Measurements from ENCODE around the gene MARCHF10.

DNA sequence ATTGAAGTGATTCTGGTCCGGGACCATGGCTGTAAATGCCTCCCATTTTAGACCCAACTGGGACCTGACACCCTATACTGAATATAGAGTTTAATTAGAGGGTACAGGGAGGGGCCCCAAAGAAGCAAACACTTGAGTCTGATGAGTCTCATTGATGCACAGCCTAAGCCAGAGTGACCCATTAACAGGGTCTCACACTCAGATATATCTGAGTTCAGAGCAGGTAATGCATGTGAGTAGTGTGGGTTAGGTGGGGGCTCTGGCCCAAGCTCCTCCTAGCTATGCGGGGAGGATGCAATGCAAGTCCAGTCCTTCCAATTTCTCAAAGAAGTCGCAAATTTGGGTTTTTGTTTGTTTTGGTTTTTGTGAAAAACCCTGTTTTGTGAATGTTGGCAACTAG, 17.1 kb upstream of the MARCHF10 start:
- TF ChIP-seq, protein P1, sequence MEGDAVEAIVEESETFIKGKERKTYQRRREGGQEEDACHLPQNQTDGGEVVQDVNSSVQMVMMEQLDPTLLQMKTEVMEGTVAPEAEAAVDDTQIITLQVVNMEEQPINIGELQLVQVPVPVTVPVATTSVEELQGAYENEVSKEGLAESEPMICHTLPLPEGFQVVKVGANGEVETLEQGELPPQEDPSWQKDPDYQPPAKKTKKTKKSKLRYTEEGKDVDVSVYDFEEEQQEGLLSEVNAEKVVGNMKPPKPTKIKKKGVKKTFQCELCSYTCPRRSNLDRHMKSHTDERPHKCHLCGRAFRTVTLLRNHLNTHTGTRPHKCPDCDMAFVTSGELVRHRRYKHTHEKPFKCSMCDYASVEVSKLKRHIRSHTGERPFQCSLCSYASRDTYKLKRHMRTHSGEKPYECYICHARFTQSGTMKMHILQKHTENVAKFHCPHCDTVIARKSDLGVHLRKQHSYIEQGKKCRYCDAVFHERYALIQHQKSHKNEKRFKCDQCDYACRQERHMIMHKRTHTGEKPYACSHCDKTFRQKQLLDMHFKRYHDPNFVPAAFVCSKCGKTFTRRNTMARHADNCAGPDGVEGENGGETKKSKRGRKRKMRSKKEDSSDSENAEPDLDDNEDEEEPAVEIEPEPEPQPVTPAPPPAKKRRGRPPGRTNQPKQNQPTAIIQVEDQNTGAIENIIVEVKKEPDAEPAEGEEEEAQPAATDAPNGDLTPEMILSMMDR (conservative IDR thresholded peaks at IDR 0.05), result no peak
- no peak for TF ChIP-seq EZH2 (IDR thresholded peaks at IDR 0.05; ENCODE audit: low read depth)
